ENCODE data around the gene RAB6B. TPM values are rescaled to one million over a fixed set of nuclear protein-coding genes. Genes with fewer than 3 reads are reported as not detected.

The RAB6B gene
- total and polyA plus RNA-seq, 2 of the 8 experiments (the other 6 are each of a cell fraction or from before 2014, with no cell fraction given), result 7.9 to 15.6 TPM

GRCh38 chr3:133849346-133849745 is 46.3 kb downstream of the RAB6B start (continued):
- TF ChIP-seq CHD7 (IDR thresholded peaks at IDR 0.05; ENCODE audit: insufficient replicate concordance, low read length) (no peak), MAX (IDR thresholded peaks at IDR 0.05) (no peak), MAFK (IDR thresholded peaks at IDR 0.05; ENCODE audit: low read depth, low read length) (no peak)

All from H1 (cell line).